Endodermal cell (in vitro differentiated cells): ENCODE results near the gene ADAMTS17. TPM values are rescaled to one million over a fixed set of nuclear protein-coding genes. Genes with fewer than 3 reads are reported as not detected.

Experiments used
- DNase-seq: peaks from one replicate; pipeline ENCODE4 v3.0.0-alpha.2; 2017
- H3K27ac ChIP-seq: 2 replicates; pipeline ENCODE4 v1.5.1; 2013; ENCODE audit warnings: mild to moderate bottlenecking, low read depth, low read length, moderate library complexity
- H3K27me3 ChIP-seq: 2 replicates; pipeline ENCODE4 v1.6.1; 2013; ENCODE audit warnings: mild to moderate bottlenecking, low read length, moderate library complexity; ENCODE audit not compliant: insufficient read depth, control insufficient read depth, poor library complexity, severe bottlenecking
- H3K36me3 ChIP-seq: 2 replicates; pipeline ENCODE4 v1.7.0; 2013; ENCODE audit warnings: mild to moderate bottlenecking, low read length, moderate library complexity; ENCODE audit not compliant: control insufficient read depth, insufficient read depth
- H3K4me1 ChIP-seq: one replicate; pipeline ENCODE4 v1.7.0; 2013; ENCODE audit warnings: low read length; ENCODE audit not compliant: control insufficient read depth, insufficient read depth
- H3K4me3 ChIP-seq: 2 replicates; pipeline ENCODE4 v1.5.1; 2013; ENCODE audit warnings: mild to moderate bottlenecking, low read length, moderate library complexity
- H3K9ac ChIP-seq: 2 replicates; pipeline ENCODE4 v1.6.1; 2013; ENCODE audit warnings: mild to moderate bottlenecking, low read length, moderate library complexity; ENCODE audit not compliant: poor library complexity, severe bottlenecking; ENCODE audit errors: extremely low read depth
- H3K9me3 ChIP-seq: 2 replicates; pipeline ENCODE4 v1.6.1; 2013; ENCODE audit warnings: mild to moderate bottlenecking, low read length, moderate library complexity; ENCODE audit not compliant: control insufficient read depth
- H3K27ac Mint-ChIP-seq: 2 replicates; pipeline ENCODE4 v1.8.0; 2020; ENCODE audit warnings: mixed read lengths
- H3K27me3 Mint-ChIP-seq: 2 replicates; pipeline ENCODE4 v1.8.0; 2021; ENCODE audit warnings: mild to moderate bottlenecking, mixed read lengths; ENCODE audit not compliant: insufficient read depth
- H3K36me3 Mint-ChIP-seq: 2 replicates; pipeline ENCODE4 v1.8.0; 2020; ENCODE audit warnings: low read depth, mixed read lengths
- H3K4me1 Mint-ChIP-seq: 2 replicates; pipeline ENCODE4 v1.8.0; 2020; ENCODE audit warnings: mixed read lengths
- H3K4me3 Mint-ChIP-seq: 2 replicates; pipeline ENCODE4 v1.8.0; 2020; ENCODE audit warnings: mild to moderate bottlenecking, moderate library complexity, mixed read lengths
- H3K9me3 Mint-ChIP-seq: 2 replicates; pipeline ENCODE4 v1.8.0; 2020; ENCODE audit warnings: mild to moderate bottlenecking, mixed read lengths
- WGBS, 2 experiments: methylation state at CpG; one replicate each; pipeline versions ENCODE4 v1.1.5 to v1.1.7; 2013; ENCODE audit warnings: missing lambda C conversion rate in 2 of 2, mixed read lengths in 1 of 2; ENCODE audit not compliant: insufficient coverage in 1 of 2, insufficient read length in 1 of 2; 5-methylcytosine and 5-hydroxymethylcytosine counted together
- total RNA-seq, 2 donors: library from RNA; stranded (reverse); fragmentation: NEBNext Ultra II Directional in 1 of 2; extraction: Animal tissue kit (Norgen Biotek cat#: 25700) in 1 of 2; gene quantifications; 2 replicates in 1 of 2; 3 replicates in 1 of 2; pipeline ENCODE4 v1.2.1, GENCODE V29; 2021
- TF ChIP-seq, protein P1 (sequence below): fragments of 200-600 bp; sonication (generic); conservative IDR thresholded peaks from 2 replicates; pipeline ENCODE4 v1.5.0; 2021; ENCODE audit warnings: antibody characterized with exemption, mild to moderate bottlenecking

Gene ADAMTS17
- total RNA-seq, 2 donors from 2014 or later = 0.82 to 2.3 TPM

DNA sequence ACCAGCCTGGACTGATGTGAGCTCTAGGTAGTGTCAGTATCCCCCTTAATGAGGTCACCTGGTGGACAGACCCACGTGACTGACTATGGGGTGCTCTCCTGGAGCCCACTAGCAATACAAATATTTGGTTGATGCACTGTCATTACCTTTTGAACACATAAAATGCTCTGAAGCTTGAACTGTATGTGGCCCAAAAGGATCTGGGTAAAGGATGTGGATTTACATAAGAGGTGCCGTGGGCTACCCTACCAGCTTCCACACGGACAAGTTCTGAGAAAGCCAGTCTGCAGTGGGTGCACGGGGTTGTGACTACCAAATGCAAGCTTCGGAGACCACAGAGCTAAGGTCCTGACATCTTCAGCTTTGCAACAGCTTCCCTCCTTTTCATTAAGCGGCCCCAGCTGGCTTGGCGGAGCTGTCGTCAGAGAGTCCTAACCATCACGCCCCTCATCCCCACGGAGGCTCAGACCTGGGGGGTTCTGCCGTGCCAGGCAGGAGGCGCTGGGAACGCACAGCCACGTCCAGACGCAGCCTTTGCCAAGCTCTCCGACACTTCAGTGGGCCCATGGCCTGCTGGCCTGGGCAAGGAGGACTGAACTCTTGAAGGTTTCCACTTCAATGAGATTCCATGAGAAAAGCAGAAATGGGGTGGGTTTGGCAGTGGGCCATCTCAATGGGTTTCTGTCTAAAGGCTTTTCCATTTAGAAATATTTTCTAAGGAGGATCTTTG lies 228.3 kb downstream of the ADAMTS17 start:
- Histone ChIP-seq H3K4me3 (no peak overlapping the region), H3K27ac (no peak overlapping the region), H3K27me3 (no peaks in the 10 kb centered on the region), H3K9ac (no peak overlapping the region), H3K36me3 (no peaks in the 10 kb centered on the region), H3K9me3 (no peaks in the 10 kb centered on the region), H3K4me1 (peaks cover 5% of the 10 kb centered on the region)
- DNase-seq = no peak
- WGBS, 2 experiments = 71 to 73% methylated on average over 14 to 16 of the region's 16 CpGs
- Mint-ChIP-seq H3K4me3 (no peak overlapping the region), H3K9me3 (no peaks in the 10 kb centered on the region), H3K27me3 (no peaks in the 10 kb centered on the region), H3K27ac (no peak overlapping the region), H3K36me3 (no peaks in the 10 kb centered on the region), H3K4me1 (peaks cover 12% of the 10 kb centered on the region)
- TF ChIP-seq, protein P1, sequence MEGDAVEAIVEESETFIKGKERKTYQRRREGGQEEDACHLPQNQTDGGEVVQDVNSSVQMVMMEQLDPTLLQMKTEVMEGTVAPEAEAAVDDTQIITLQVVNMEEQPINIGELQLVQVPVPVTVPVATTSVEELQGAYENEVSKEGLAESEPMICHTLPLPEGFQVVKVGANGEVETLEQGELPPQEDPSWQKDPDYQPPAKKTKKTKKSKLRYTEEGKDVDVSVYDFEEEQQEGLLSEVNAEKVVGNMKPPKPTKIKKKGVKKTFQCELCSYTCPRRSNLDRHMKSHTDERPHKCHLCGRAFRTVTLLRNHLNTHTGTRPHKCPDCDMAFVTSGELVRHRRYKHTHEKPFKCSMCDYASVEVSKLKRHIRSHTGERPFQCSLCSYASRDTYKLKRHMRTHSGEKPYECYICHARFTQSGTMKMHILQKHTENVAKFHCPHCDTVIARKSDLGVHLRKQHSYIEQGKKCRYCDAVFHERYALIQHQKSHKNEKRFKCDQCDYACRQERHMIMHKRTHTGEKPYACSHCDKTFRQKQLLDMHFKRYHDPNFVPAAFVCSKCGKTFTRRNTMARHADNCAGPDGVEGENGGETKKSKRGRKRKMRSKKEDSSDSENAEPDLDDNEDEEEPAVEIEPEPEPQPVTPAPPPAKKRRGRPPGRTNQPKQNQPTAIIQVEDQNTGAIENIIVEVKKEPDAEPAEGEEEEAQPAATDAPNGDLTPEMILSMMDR = no peak

DNA sequence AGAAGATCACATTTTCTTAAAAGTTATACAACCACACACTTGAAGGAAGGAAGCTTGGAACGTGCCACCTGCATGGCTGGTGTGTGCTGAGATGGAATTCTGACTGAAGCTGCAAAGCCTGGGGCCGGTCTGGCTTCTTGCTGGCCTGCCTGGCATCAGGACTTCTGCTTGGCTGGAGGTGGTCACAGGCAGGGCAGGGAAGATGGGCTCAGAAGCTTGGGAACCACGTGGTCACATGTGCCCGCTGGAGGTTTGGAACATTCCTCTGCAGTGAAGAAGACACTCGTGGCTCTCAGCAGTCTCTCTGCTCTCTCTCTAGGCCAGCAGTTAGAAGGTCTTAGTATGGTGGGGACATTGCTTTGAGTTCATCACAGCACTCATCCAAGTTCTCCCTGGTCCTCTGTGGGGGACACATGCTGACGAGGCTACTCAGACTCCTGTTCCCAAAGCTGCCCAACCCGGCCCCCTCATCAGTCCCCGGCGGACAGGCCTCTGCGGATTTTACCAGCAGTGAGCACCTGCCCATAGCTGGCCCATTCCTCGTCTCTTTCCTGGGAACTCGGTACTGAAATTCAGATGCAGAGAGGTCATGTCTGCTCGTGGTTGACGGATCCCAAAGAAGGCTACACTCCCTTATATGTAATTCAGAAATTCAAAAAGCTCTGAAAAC lies 229.0 kb downstream of the ADAMTS17 start:
- Histone ChIP-seq H3K4me1 (peaks cover 5% of the 10 kb centered on the region), H3K9ac (no peak overlapping the region), H3K27ac (no peak overlapping the region), H3K27me3 (no peaks in the 10 kb centered on the region), H3K36me3 (no peaks in the 10 kb centered on the region), H3K4me3 (no peak overlapping the region), H3K9me3 (no peaks in the 10 kb centered on the region)
- Mint-ChIP-seq H3K27ac (no peak overlapping the region), H3K9me3 (no peaks in the 10 kb centered on the region), H3K4me1 (peaks cover 12% of the 10 kb centered on the region), H3K27me3 (no peaks in the 10 kb centered on the region), H3K36me3 (no peaks in the 10 kb centered on the region), H3K4me3 (no peak overlapping the region)
- DNase-seq = no peak
- 84 to 90% methylated on average over 13 to 14 of the region's 14 CpGs for WGBS, 2 experiments
- TF ChIP-seq, protein P1 = no peak

DNA sequence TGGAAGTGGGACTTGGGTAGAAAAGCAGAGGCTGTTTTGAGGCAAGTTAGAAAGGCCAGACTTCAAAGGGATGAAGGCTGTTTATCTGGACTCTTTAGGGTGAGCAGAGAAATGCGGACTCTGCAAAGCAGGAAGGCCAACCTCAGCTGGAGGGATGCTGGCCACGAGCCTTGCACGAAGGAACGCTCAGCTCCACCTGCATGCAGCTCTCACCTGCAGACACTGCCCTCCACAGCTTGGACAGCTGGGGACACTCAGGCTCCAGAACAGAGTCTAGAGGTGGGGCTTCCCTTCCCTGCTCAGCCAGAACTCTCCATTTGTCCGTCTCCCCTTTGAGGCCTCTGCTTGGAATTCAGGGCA lies 229.7 kb downstream of the ADAMTS17 start:
- Mint-ChIP-seq H3K4me3 (no peak overlapping the region), H3K36me3 (no peaks in the 10 kb centered on the region), H3K9me3 (no peaks in the 10 kb centered on the region), H3K4me1 (peaks cover 12% of the 10 kb centered on the region), H3K27me3 (no peaks in the 10 kb centered on the region), H3K27ac (no peak overlapping the region)
- no peak for DNase-seq
- Histone ChIP-seq H3K9me3 (no peaks in the 10 kb centered on the region), H3K4me3 (no peak overlapping the region), H3K9ac (no peak overlapping the region), H3K4me1 (peaks cover 5% of the 10 kb centered on the region), H3K36me3 (no peaks in the 10 kb centered on the region), H3K27me3 (no peaks in the 10 kb centered on the region), H3K27ac (no peak overlapping the region)
- TF ChIP-seq, protein P1 = no peak
- WGBS, 2 experiments = 94 to 100% methylated on average over 3 to 5 of the region's 5 CpGs
